Measurements from ENCODE around the gene CEP43.

Gene CEP43

DNA sequence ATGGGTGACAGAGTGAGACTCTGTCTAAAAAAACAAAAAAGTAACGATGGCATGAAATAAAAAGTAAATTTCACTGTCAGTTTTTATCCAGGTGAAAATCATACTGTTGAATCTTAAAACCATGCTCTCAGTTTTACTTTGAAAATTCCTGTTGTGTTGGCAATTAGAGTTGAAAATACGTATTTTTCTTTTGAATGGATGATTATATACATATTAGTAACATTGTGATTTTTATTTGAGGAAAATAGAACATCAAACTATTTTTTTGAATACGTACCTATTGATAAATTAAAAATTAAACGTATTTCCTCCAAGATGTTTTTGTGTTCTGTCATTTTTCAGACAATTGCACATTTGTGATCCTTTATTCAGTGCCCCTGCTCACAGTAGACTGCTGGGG lies 14.7 kb downstream of the CEP43 start:
- DNase-seq (ENCODE audit: low read depth, low spot score), result no peak

- DNase-seq (ENCODE audit: low read depth, low spot score), result no peak
Measured at GRCh38 chr6:167015302-167015701, 16.1 kb downstream of the CEP43 start.

GRCh38 chr6:167020206-167020605 lies 21.0 kb downstream of the CEP43 start:
- DNase-seq (ENCODE audit: low read depth, low spot score), result no peak

DNA sequence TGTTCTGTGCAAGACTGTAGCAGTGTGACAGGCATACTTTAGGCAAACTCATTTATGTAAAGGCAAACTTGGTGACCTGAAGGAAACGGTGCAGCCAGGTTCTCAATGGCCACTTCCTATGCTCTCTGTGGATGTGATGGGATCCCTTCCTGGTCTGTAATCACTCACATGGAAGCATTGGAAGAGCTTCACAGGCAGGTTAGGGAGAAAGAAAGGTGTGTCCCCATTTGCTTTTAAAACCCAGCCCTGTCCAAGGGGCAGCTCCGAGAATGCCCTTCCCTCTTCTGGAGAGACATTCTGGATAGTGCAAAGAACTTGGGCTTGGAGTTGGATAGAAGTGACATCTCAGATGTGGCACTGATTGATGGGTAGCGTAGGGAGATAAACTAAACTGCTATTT lies 28.1 kb downstream of the CEP43 start:
- DNase-seq (ENCODE audit: low read depth, low spot score), result no peak

- DNase-seq (ENCODE audit: low read depth, low spot score), result no peak
Measured at GRCh38 chr6:167027772-167028171, 28.6 kb downstream of the CEP43 start.

DNA sequence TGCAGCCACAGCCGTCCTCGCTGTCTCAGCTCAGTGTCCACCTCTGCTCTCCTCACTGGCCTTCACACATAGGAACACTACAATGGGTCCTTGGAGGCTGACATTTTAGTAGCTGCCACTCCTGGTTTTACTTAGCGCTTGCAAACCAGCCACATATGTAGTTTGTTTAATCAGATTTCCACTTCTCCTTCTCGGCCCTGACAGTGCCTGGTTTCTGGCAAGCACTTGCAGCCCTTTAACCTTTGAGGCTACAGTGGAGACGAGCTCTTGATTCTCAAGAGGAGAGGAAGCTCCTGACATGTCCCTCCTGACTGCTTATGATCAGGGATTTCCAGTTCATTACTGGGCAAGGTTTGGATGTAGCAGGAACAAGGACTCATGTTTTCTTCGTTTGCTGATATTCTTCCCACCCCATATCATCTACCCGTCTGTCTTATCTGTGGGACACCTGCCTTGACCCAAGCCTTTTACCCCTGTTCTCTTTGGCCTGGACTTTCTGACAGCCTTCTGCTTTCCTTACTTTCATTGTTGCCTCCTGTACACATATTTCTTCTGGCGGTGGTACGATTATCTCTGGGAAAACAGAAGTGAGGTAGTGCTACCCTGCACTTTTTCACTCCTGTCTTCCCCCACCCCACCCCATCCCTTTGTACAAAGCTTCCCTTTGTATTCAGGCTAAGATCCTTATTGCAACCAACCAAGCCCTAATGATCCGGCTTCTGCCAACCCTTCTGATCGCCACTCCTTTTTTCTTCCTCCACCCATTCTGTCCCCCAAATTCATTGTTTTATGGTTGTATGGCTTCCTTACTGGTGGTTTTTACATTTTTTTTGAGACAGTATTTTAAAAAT lies 31.2 kb downstream of the CEP43 start:
- no peak for DNase-seq (ENCODE audit: low read depth, low spot score)

GRCh38 chr6:167031082-167031709 lies 32.0 kb downstream of the CEP43 start:
- DNase-seq (ENCODE audit: low read depth, low spot score), result no peak

DNA sequence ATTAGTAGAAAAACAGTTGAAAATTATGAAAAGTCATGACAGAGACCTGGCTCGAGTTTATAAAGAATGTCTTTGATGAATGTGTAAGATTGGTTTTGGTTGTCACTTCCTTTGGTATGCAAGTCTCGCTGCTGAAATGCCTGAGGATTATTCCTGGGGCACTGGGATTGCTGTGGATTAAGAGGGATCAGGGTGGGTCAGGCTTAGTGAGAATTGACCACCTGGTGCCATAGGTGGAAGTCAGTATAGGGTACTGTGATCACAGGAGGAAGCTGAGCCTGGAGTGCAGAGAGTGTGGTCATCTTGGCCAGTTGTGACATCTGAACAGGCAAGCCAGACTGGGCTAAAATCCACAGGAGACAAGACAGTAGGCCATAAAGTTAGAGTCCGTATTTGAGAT lies 34.9 kb downstream of the CEP43 start:
- no peak for DNase-seq (ENCODE audit: low read depth, low spot score)

- DNase-seq (ENCODE audit: low read depth, low spot score), result no peak
Measured at GRCh38 chr6:167037762-167038161, 38.6 kb downstream of the CEP43 start.

DNA sequence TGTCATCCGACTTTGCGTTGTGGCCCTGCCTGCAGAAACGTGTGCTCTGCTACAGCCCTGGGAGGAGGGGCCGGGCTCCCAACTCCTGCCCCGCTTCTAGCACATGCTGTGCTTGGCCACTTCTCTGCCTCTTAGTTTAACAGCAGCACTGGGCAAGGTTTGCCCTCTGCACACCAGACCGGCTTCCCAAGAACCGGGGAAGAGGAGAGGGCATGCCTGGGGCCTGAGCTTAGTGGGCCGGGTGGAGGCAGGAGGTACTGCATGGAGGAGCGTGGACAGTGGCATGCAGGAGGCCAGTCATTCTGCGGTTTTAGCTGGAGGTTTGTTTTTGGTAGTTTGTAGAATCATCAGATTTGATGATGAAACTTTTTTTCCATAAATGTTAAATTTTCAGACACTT lies 45.5 kb downstream of the CEP43 start:
- DNase-seq (ENCODE audit: low read depth, low spot score), result no peak

DNA sequence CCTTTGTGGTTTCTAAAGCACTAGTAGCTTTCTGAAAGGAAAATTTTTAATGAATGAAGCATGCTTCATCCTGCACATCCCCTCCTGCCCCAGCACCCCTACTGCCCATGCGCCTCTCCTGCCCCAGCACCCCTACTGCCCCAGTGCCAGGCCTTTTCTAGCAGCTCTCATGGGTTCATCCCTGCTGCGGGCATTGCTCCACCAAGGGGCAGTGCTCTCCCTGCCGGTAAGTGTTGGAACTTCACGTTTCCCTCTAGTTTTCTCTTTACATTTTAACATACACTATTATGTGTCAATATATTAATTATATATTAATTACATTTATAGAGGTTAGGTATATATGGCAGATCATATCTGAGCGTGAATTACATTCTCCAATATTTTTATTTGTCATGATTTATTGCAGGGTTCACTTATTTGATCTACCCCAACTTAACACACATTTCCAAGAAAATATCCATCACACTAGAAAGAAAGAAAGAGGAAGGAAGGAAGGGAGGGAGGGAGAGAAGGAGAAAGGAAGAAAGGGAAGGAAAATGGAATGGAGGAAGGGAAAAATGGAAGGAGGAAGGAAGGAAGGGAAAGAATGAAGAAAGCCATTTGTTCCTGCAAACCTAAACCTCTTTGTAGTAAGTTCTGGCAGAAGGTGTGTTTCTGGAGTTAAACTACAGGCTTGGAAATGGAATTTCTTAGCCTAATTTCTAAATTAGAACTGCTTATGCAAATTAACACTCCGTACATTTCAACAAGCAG lies 46.8 kb downstream of the CEP43 start:
- no peak for DNase-seq (ENCODE audit: low read depth, low spot score)

DNA sequence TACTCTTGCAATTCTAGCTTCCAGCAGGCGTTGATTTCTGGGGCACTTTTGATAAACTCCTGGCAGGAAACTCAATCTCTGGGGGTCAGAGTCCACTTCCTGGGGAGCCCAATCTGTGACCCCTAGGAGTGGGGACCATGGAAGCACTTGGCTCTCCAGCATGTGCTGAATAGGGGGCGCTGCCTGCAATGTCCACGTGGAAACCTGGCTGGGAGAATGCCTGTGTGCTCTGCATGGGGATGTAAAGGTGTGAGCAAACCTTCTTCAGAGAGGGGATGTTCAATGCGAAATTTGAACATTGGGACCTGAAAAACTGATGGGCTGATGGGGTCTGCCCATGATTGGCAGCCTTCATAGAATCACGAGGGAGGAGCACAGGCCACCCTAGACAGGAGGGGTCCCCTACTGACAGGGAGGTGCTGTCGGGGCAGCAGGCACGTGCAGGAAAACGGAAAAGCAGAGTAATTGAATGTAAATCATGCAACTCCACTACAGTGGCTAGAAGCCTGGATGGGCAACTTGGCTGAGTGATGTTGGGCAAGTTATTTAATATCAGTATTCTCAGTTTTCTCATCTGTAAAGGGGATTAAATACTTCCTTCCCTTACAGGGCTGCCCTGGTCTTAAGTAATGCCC lies 47.8 kb downstream of the CEP43 start:
- no peak for DNase-seq (ENCODE audit: low read depth, low spot score)

GRCh38 chr6:167047554-167047953 lies 48.4 kb downstream of the CEP43 start:
- no peak for DNase-seq (ENCODE audit: low read depth, low spot score)

All from ELF-1 (cell line).